Fibroblast of upper back skin (primary cell): ENCODE measurements around the gene LCE3A.
"Not testable (repeated sequence)": the region's sequence is repeated elsewhere in the genome, so short reads cannot be mapped to it uniquely, and the experiment has no call there.

Experiments used
- DNase-seq: peaks from one replicate; pipeline ENCODE4 v3.0.0-alpha.2; 2013

Gene LCE3A

GRCh38 chr1:152622803-152623202 is at the start of gene LCE3A:
TSS of gene LCE3A (minus strand) at chr1:152623103. CDS start at chr1:152623103, 0 bp downstream.
- DNase-seq: no peak

- no peak for DNase-seq
Observed at GRCh38 chr1:152667648-152668047, 44.7 kb upstream of the LCE3A start.

GRCh38 chr1:152666171-152666570 is 43.3 kb upstream of the LCE3A start:
- DNase-seq: not testable (repeated sequence)

GRCh38 chr1:152663098-152663497 is 40.2 kb upstream of the LCE3A start, which contains the start of gene LCE2D:
TSS of gene LCE2D (plus strand) at chr1:152663380. CDS start at chr1:152664106, 726 bp downstream.
- no peak for DNase-seq

GRCh38 chr1:152658649-152659048 is 35.7 kb upstream of the LCE3A start:
- no peak for DNase-seq

GRCh38 chr1:152657677-152658076 is 34.8 kb upstream of the LCE3A start:
- DNase-seq: no peak

GRCh38 chr1:152656459-152656858 is 33.6 kb upstream of the LCE3A start:
- DNase-seq: no peak

GRCh38 chr1:152654110-152654509 is 31.2 kb upstream of the LCE3A start:
- peak; percentile 41 for DNase-seq

- no peak for DNase-seq
Observed at GRCh38 chr1:152646656-152647055, 23.8 kb upstream of the LCE3A start.

GRCh38 chr1:152645146-152645545 is 22.2 kb upstream of the LCE3A start:
- DNase-seq: no peak

GRCh38 chr1:152643945-152644344 is 21.0 kb upstream of the LCE3A start:
- no peak for DNase-seq

GRCh38 chr1:152640351-152640750 is 17.4 kb upstream of the LCE3A start:
- DNase-seq: no peak

- no peak for DNase-seq
Observed at GRCh38 chr1:152630596-152630995, 7.7 kb upstream of the LCE3A start.

GRCh38 chr1:152626744-152627143 is 3.8 kb upstream of the LCE3A start:
- no peak for DNase-seq

GRCh38 chr1:152623203-152623844 is 421 bp upstream of the LCE3A start:
- no peak for DNase-seq

GRCh38 chr1:152621993-152622392 is 910 bp downstream of the LCE3A start:
- DNase-seq: no peak

- no peak for DNase-seq
Observed at GRCh38 chr1:152613511-152613910, 9.4 kb downstream of the LCE3A start, which contains the start of gene LCE3B. TSS of gene LCE3B (plus strand) at chr1:152613811. CDS start at chr1:152613811, 0 bp downstream.

GRCh38 chr1:152599934-152600333 is 23.0 kb downstream of the LCE3A start, which contains the start of gene LCE3C:
TSS of gene LCE3C (plus strand) at chr1:152600234. CDS start at chr1:152600732, 498 bp downstream.
- no peak for DNase-seq

GRCh38 chr1:152596986-152597385 is 25.9 kb downstream of the LCE3A start:
- no peak for DNase-seq

- DNase-seq: no peak
Observed at GRCh38 chr1:152585586-152585985, 37.3 kb downstream of the LCE3A start.

- DNase-seq: no peak
Observed at GRCh38 chr1:152582647-152583046, 40.3 kb downstream of the LCE3A start.

- no peak for DNase-seq
Observed at GRCh38 chr1:152580433-152580832, 42.5 kb downstream of the LCE3A start, which contains the start of gene LCE3D. TSS of gene LCE3D (minus strand) at chr1:152580516. CDS start at chr1:152579936, 580 bp downstream.

GRCh38 chr1:152579526-152579925 is 43.4 kb downstream of the LCE3A start:
- not testable (repeated sequence) for DNase-seq

- no peak for DNase-seq
Observed at GRCh38 chr1:152577168-152577567, 45.7 kb downstream of the LCE3A start.
